Cardiac muscle cell (in vitro differentiated cells and primary cell): Measurements from ENCODE around the gene BRD1. TPM values are rescaled to one million over a fixed set of nuclear protein-coding genes. Genes with fewer than 3 reads are reported as not detected.

Experiments used
- DNase-seq, 2 donors: peaks; one replicate each; pipeline versions ENCODE4 v3.0.0 to v3.0.0-alpha.2; 2010 to 2017; ENCODE audit warnings: low read depth in 1 of 2, low spot score in 1 of 2
- H3K27ac ChIP-seq: fragments of 200-600 bp; sonication (generic); 2 replicates; pipeline ENCODE4 v1.5.1; 2016
- H3K27me3 ChIP-seq: fragments of 200-600 bp; sonication (generic); 2 replicates; pipeline ENCODE4 v1.6.0; 2016; ENCODE audit warnings: control low read depth
- H3K36me3 ChIP-seq: fragments of 200-600 bp; sonication (generic); 2 replicates; pipeline ENCODE4 v1.5.1; 2016; ENCODE audit warnings: control low read depth
- H3K4me1 ChIP-seq: fragments of 200-600 bp; sonication (generic); 2 replicates; pipeline ENCODE4 v1.8.1; 2017; ENCODE audit warnings: low read depth, mild to moderate bottlenecking, mixed run types
- H3K4me3 ChIP-seq: fragments of 200-600 bp; sonication (generic); 2 replicates; pipeline ENCODE4 v1.5.1; 2016; ENCODE audit warnings: mild to moderate bottlenecking
- H3K9me3 ChIP-seq: fragments of 200-600 bp; sonication (generic); 2 replicates; pipeline ENCODE4 v1.5.1; 2017; ENCODE audit warnings: low read depth, mild to moderate bottlenecking, control low read depth
- CTCF ChIP-seq: IDR thresholded peaks from 2 replicates; pipeline ENCODE4 v1.5.1; 2012; ENCODE audit warnings: low read depth, mild to moderate bottlenecking, low read length
- polyA plus RNA-seq: library from polyadenylated mRNA; unstranded; fragments of >200 nt; fragmentation: Nextera tagmentation; extraction: Ambion mirVana; gene quantifications from 2 replicates; pipeline ENCODE4 v1.2.1, GENCODE V29; 2016
- total RNA-seq: library from RNA; depleted of rRNA; stranded (reverse); fragments of >200 nt; gene quantifications from 2 replicates; pipeline ENCODE4 v1.2.3, GENCODE V29; 2016

Gene BRD1
- total and polyA plus RNA-seq, 2 experiments from 2014 or later, result 25.8 to 40.9 TPM

- no peak for TF ChIP-seq CTCF
- peaks cover 53% of the 10 kb centered on the region for H3K27me3 ChIP-seq
- no peak overlapping the region for H3K4me3 ChIP-seq
- no peaks in the 10 kb centered on the region for H3K4me1 ChIP-seq
- no peak for DNase-seq
- no peak overlapping the region for H3K27ac ChIP-seq
- no peaks in the 10 kb centered on the region for H3K9me3 ChIP-seq
- H3K36me3 ChIP-seq, result no peaks in the 10 kb centered on the region
Observed at GRCh38 chr22:49728570-49729271, 99.0 kb downstream of the BRD1 start.

GRCh38 chr22:49727881-49728569 is 99.6 kb downstream of the BRD1 start:
- no peaks in the 10 kb centered on the region for H3K9me3 ChIP-seq
- H3K27me3 ChIP-seq, result peaks cover 60% of the 10 kb centered on the region
- no peak overlapping the region for H3K4me3 ChIP-seq
- H3K36me3 ChIP-seq, result no peaks in the 10 kb centered on the region
- no peak overlapping the region for H3K27ac ChIP-seq
- TF ChIP-seq CTCF, result no peak
- H3K4me1 ChIP-seq, result no peaks in the 10 kb centered on the region
- DNase-seq, result no peak

- H3K27me3 ChIP-seq, result peaks cover 66% of the 10 kb centered on the region
- no peaks in the 10 kb centered on the region for H3K36me3 ChIP-seq
- no peaks in the 10 kb centered on the region for H3K4me1 ChIP-seq
- no peaks in the 10 kb centered on the region for H3K9me3 ChIP-seq
- H3K4me3 ChIP-seq, result no peak overlapping the region
- DNase-seq, result no peak
- TF ChIP-seq CTCF, result no peak
- no peak overlapping the region for H3K27ac ChIP-seq
Observed at GRCh38 chr22:49727191-49727880, 100.3 kb downstream of the BRD1 start.

- no peak for DNase-seq
- H3K36me3 ChIP-seq, result no peaks in the 10 kb centered on the region
- no peak overlapping the region for H3K27ac ChIP-seq
- TF ChIP-seq CTCF, result no peak
- H3K27me3 ChIP-seq, result peaks cover 67% of the 10 kb centered on the region
- no peak overlapping the region for H3K4me3 ChIP-seq
- H3K4me1 ChIP-seq, result no peaks in the 10 kb centered on the region
- no peaks in the 10 kb centered on the region for H3K9me3 ChIP-seq
Observed at GRCh38 chr22:49726701-49727101, 101.0 kb downstream of the BRD1 start.

GRCh38 chr22:49726022-49726681 is 101.5 kb downstream of the BRD1 start:
- Histone ChIP-seq H3K36me3 (no peaks in the 10 kb centered on the region), H3K27ac (no peak overlapping the region), H3K27me3 (peaks cover 73% of the 10 kb centered on the region), H3K9me3 (no peaks in the 10 kb centered on the region), H3K4me3 (no peak overlapping the region), H3K4me1 (no peaks in the 10 kb centered on the region)
- no peak for TF ChIP-seq CTCF
- no peak for DNase-seq
